ENCODE measurements around the gene FAIM2.

DNA sequence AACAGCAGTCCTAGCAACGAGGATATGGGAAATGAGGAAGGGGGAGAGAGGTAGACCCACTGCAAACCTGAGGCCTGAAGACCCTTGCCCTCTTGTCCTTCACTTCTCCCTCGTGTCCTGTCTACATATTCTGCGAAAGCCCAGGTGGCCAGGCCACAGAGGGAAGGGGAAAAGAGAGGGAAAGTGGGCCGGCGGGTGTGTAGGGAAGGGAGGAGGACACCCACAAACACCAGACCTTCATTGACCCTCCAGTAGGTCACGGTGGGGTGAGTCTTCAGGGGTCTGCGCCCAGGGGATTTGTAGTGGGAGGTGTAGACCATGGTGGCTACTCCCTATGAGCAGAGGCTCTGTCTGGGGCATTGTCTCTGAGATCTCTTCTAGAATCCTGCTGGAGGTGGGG is 3.8 kb downstream of the FAIM2 start:
- TF ChIP-seq EZH2phosphoT487 (IDR thresholded peaks at IDR 0.05; ENCODE audit: unreplicated experiment) (no peak), STAT1 (IDR thresholded peaks at IDR 0.05; ENCODE audit: unreplicated experiment) (no peak), EZH2 (IDR thresholded peaks at IDR 0.05; ENCODE audit: low read depth, unreplicated experiment) (no peak), JUNB (IDR thresholded peaks at IDR 0.05; ENCODE audit: unreplicated experiment) (no peak), POLR2AphosphoS5 (IDR thresholded peaks at IDR 0.05; ENCODE audit: low read depth) (no peak), CREB1 (CRISPR knock-in tag; IDR thresholded peaks at IDR 0.05; ENCODE audit: low read depth) (no peak)
- TF ChIP-seq, protein P1, sequence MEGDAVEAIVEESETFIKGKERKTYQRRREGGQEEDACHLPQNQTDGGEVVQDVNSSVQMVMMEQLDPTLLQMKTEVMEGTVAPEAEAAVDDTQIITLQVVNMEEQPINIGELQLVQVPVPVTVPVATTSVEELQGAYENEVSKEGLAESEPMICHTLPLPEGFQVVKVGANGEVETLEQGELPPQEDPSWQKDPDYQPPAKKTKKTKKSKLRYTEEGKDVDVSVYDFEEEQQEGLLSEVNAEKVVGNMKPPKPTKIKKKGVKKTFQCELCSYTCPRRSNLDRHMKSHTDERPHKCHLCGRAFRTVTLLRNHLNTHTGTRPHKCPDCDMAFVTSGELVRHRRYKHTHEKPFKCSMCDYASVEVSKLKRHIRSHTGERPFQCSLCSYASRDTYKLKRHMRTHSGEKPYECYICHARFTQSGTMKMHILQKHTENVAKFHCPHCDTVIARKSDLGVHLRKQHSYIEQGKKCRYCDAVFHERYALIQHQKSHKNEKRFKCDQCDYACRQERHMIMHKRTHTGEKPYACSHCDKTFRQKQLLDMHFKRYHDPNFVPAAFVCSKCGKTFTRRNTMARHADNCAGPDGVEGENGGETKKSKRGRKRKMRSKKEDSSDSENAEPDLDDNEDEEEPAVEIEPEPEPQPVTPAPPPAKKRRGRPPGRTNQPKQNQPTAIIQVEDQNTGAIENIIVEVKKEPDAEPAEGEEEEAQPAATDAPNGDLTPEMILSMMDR (conservative IDR thresholded peaks at IDR 0.05; ENCODE audit: low read depth in 2 of 2): no peak
- TF ChIP-seq, protein P2, sequence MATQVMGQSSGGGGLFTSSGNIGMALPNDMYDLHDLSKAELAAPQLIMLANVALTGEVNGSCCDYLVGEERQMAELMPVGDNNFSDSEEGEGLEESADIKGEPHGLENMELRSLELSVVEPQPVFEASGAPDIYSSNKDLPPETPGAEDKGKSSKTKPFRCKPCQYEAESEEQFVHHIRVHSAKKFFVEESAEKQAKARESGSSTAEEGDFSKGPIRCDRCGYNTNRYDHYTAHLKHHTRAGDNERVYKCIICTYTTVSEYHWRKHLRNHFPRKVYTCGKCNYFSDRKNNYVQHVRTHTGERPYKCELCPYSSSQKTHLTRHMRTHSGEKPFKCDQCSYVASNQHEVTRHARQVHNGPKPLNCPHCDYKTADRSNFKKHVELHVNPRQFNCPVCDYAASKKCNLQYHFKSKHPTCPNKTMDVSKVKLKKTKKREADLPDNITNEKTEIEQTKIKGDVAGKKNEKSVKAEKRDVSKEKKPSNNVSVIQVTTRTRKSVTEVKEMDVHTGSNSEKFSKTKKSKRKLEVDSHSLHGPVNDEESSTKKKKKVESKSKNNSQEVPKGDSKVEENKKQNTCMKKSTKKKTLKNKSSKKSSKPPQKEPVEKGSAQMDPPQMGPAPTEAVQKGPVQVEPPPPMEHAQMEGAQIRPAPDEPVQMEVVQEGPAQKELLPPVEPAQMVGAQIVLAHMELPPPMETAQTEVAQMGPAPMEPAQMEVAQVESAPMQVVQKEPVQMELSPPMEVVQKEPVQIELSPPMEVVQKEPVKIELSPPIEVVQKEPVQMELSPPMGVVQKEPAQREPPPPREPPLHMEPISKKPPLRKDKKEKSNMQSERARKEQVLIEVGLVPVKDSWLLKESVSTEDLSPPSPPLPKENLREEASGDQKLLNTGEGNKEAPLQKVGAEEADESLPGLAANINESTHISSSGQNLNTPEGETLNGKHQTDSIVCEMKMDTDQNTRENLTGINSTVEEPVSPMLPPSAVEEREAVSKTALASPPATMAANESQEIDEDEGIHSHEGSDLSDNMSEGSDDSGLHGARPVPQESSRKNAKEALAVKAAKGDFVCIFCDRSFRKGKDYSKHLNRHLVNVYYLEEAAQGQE (IDR thresholded peaks at IDR 0.05; ENCODE audit: unreplicated experiment): no peak
- TF ChIP-seq, protein P3, sequence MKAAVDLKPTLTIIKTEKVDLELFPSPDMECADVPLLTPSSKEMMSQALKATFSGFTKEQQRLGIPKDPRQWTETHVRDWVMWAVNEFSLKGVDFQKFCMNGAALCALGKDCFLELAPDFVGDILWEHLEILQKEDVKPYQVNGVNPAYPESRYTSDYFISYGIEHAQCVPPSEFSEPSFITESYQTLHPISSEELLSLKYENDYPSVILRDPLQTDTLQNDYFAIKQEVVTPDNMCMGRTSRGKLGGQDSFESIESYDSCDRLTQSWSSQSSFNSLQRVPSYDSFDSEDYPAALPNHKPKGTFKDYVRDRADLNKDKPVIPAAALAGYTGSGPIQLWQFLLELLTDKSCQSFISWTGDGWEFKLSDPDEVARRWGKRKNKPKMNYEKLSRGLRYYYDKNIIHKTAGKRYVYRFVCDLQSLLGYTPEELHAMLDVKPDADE (IDR thresholded peaks at IDR 0.05): no peak

All from GM23338 (cell line).